ENCODE data around the gene MAPK4. TPM values are rescaled to one million over a fixed set of nuclear protein-coding genes. Genes with fewer than 3 reads are reported as not detected.
A peak's percentile ranks its signal among the peaks of the same experiment; 100 is the strongest.

Gene MAPK4
- total RNA-seq, 4 donors from 2014 or later, result 0.13 to 3.1 (median 0.61) TPM

GRCh38 chr18:50653402-50654093 is 93.7 kb downstream of the MAPK4 start:
- Histone ChIP-seq H3K4me1 (no peaks in the 10 kb centered on the region), H3K36me3 (no peaks in the 10 kb centered on the region), H3K4me3 (no peak overlapping the region), H3K9me3 (no peaks in the 10 kb centered on the region), H3K27me3 (no peaks in the 10 kb centered on the region), H3K27ac (peak overlapping the region in 3 of 4 donors; percentile 78 to 85 (median 85))
- 79 to 82% methylated on average over 10 to 11 of the region's 11 CpGs for WGBS, 2 donors
- no peak for DNase-seq
- intact Hi-C loops (cut with DNase I), result no loop called here
- TF ChIP-seq POLR2A (IDR thresholded peaks at IDR 0.05) (no peak), CTCF (IDR thresholded peaks at IDR 0.05) (no peak)

DNA sequence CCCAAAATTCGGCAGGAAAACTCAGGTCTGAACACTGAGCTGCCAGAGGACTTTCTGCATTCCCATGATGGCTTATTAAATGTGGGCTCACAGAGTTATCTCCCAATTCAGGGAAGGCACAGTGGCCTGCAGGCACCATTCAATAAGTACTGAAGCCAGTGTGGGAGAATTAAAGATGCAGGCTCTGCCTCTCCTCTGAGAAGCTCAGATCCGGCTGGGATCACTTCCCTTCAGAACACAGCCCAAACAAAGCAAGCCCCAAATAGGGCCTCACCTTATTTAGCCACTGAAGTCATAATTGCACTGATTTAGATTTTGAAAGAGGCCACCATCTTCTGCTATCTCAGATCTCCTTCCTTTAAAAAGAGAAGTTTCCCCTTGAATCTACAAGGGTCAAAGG is 94.3 kb downstream of the MAPK4 start:
- WGBS, 2 donors, result 86 to 100% methylated on average over 1 to 2 of the region's 2 CpGs
- intact Hi-C loops (cut with DNase I), result no loop called here
- Histone ChIP-seq H3K9me3 (no peaks in the 10 kb centered on the region), H3K4me3 (peak overlapping the region in 1 of 4 donors; percentile 34), H3K27me3 (no peaks in the 10 kb centered on the region), H3K36me3 (no peaks in the 10 kb centered on the region), H3K27ac (peak overlapping the region; percentile 61 to 85 (median 82)), H3K4me1 (no peaks in the 10 kb centered on the region)
- DNase-seq, result no peak
- TF ChIP-seq CTCF (IDR thresholded peaks at IDR 0.05), result no peak
- no peak for TF ChIP-seq POLR2A (IDR thresholded peaks at IDR 0.05)

DNA sequence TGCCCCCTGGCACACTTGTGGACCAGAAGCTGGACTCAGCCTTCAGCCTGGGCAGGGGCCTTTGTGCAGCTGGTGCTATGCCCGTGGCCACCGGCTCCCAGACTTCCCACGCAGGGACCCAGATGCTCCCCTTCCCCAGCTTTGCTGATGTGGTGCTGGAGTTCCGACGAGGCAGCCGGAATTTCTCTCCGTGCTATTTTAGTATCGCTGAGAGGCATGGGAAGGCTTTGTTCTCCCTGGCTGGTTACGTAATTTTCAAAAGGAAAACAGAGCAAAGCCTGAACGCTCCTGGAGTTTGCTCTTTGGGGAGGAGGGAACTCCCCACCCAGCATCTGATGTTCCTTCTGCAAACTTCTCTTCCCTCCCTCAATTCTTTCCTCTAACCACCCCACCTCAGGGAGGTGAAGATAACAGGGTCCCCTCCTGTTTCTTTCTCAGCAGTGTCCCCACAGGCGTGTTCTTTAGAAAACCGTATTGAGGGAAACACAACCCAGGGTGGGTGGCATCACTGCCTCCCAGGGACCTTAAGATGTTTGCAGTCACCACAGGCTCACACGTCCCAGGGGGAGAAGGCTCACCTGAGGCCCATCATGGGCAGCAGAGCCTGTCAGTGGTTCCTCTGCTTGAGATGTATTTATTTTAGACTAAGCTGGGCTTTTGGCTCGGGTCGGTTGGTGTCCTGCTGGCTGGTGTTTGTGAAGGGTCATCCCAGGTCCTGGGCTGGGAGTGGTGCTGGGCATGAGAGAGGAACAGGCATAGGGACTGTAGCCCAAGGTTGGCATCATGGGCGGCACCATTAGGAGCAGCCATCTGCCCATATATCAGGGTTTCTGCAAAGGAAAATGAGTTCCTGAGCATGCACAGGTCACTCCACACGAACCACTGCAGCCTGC is 95.0 kb downstream of the MAPK4 start:
- no peaks in the 10 kb centered on the region for H3K27me3 ChIP-seq
- H3K27ac ChIP-seq, result peak overlapping the region; percentile 61 to 85 (median 82)
- intact Hi-C loops (cut with DNase I), result no loop called here
- no peak for DNase-seq
- 42 to 58% methylated on average over 7 to 14 of the region's 17 CpGs for WGBS, 2 donors
- no peaks in the 10 kb centered on the region for H3K4me1 ChIP-seq
- no peaks in the 10 kb centered on the region for H3K36me3 ChIP-seq
- peak overlapping the region in 1 of 4 donors; percentile 34 for H3K4me3 ChIP-seq
- no peaks in the 10 kb centered on the region for H3K9me3 ChIP-seq
- TF ChIP-seq POLR2A (IDR thresholded peaks at IDR 0.05) (no peak), CTCF (IDR thresholded peaks at IDR 0.05) (no peak)

DNA sequence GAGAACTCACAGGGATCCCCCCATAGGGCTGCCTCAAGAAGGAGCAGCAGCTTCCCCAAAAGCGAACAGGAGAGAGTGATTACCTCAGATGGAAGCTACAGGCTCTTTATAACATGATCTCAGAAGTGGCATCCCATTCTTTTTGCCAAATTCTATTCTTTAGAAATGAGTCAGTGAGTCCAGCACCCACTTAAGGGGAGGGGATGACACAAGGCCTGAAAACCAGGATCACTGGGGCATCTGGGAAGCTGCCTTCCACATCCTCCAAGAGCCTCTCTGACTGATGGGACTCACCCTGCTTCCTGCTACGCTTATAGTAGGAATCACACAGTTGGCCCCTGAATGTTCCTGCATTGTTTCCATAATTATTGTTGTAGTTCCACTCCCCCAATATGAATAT is 96.5 kb downstream of the MAPK4 start:
- H3K4me1 ChIP-seq, result no peaks in the 10 kb centered on the region
- intact Hi-C loops (cut with DNase I), result no loop called here
- no peaks in the 10 kb centered on the region for H3K36me3 ChIP-seq
- peak overlapping the region in 1 of 4 donors; percentile 9 for H3K27ac ChIP-seq
- 78 to 80% methylated on average over 1 to 2 of the region's 2 CpGs for WGBS, 2 donors
- TF ChIP-seq POLR2A (IDR thresholded peaks at IDR 0.05) (no peak), CTCF (IDR thresholded peaks at IDR 0.05) (no peak)
- DNase-seq, result no peak
- no peak overlapping the region for H3K4me3 ChIP-seq
- peaks cover 0 to under 1% (median 0%) of the 10 kb centered on the region in 3 donors for H3K9me3 ChIP-seq
- no peaks in the 10 kb centered on the region for H3K27me3 ChIP-seq

Data from esophagus squamous epithelium (tissue), 5 donors.